Activated T-helper 1 cell treated with anti-CD3 and anti-CD28 coated beads, Interleukin-2, amount 50 U/mL, for 16 hours (primary cell): ENCODE results near the gene UBL4A.
A peak's percentile ranks its signal among the peaks of the same experiment; 100 is the strongest.

Experiments used
- DNase-seq, 2 donors: peaks; one replicate each; pipeline ENCODE4 v3.0.0-alpha.2; 2020; ENCODE audit warnings: low read depth in 1 of 2, low spot score in 1 of 2

Gene UBL4A

GRCh38 chrX:154440623-154441357, 45.6 kb downstream of the UBL4A start:
- no peak for DNase-seq

- DNase-seq = no peak
Observed at GRCh38 chrX:154439841-154440240, 46.6 kb downstream of the UBL4A start.

- DNase-seq = no peak
Observed at GRCh38 chrX:154437971-154438893, 48.2 kb downstream of the UBL4A start.

GRCh38 chrX:154436983-154437752, 49.2 kb downstream of the UBL4A start, which contains the start of gene GDI1:
GDI1 (plus strand) TSS chrX:154437154; CDS start chrX:154437255, 101 bp downstream.
- DNase-seq = peak; percentile 25 to 47

- peak in 1 of 2 donors; percentile 43 for DNase-seq
Observed at GRCh38 chrX:154436374-154436982, 49.9 kb downstream of the UBL4A start.

- DNase-seq = no peak
Observed at GRCh38 chrX:154435171-154435733, 51.2 kb downstream of the UBL4A start.

- DNase-seq = no peak
Observed at GRCh38 chrX:154434394-154435168, 51.8 kb downstream of the UBL4A start.
